ENCODE data around the gene IL1RL1.

The IL1RL1 gene

DNA sequence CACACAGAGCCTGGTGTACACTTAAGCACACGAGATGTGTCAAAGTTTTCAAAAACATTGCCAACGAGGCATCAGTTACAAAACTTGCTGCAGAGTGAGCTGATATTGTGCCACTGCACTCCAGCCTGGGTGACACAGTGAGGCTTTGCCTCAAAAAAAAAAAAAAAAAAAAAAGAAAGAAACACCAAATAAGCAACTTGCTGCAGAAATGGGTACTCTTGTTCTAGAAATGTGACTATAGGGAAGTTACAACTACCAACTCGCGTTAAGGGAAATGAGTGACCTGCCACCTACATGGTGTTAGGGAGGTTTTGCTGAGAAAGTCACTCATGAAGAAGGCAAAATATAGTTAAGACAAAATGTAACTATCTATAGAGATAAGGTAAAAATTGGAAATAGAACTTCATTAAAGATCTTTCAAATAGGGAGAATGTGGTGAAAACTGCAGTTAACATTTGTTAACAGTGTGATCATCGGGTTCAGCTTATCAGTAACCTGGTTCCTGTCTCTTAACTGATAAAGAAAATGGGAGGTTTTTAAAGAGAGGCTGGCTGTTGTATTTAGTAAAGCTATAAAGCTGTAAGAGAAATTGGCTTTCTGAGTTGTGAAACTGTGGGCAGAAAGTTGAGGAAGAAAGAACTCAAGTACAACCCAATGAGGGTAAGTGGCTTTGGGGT, at the start of gene IL1RL1:
TSS of gene IL1RL1 (plus strand) at position 600 of the 677 bp plus-strand sequence. CDS start 26,702 bp downstream, outside the sequence.
- DNase-seq, result no peak

DNA sequence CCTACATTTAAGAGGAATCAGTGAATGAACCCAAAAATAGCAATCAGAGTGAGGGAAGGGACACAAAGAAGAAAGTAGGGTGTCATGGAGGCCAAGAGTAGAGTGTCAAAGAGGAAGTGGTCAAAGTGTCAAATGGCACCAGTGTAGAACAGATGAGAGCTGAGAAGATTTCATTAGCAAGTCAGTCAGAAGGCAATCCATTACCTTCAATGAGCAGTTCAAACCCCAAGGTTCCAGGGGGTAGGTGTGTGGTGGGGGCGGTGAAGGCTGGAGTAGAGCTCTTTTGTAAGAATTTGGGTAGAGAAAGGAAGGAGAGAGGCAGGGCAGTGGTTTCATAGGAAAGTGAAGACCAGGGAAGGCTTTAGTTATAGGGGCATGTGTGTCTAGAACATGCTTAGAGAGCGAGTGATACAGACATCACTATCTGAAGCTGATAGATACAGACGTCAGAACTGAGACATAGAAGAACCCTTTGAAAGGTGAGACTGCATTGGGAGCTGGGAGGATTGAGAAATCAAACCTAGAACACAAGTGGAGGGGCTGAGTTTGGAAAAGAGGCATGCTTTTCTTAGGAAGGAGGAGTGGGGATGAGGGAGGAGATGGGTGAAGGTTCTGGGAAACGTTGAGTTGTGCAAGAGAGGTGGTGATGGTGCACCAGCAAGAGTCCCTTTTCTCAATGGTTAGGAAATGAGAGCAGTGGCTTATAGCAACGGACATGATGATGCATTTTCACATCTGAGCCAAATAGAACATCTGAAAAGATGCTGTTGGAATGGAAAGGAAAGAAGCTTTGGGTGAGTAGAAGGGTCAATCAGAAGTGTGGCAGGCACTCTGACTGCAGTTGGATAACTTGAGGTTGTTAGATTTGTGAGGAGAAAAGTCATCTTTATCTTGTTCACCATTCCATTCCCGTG, 48.9 kb upstream of the IL1RL1 start:
- no peak for DNase-seq

DNA sequence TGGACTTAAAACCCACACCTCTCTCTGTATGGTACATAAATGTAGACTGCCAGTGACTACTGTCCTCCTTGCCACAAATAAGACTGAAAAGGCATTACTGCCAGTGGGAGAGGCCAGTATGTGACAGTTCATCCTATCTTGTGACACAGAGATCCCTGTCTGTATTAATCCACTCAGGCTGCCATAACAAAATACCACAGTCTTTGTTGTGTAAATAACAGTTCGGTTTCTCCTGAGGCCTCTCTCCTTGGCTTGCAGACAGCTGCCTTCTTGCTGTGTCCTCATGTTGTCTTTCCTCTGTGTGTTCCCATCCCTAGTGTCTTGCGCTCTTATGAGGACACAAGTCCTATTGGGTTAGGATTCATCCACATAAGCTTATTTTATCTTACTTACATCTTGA, 46.4 kb upstream of the IL1RL1 start:
- DNase-seq, result no peak

DNA sequence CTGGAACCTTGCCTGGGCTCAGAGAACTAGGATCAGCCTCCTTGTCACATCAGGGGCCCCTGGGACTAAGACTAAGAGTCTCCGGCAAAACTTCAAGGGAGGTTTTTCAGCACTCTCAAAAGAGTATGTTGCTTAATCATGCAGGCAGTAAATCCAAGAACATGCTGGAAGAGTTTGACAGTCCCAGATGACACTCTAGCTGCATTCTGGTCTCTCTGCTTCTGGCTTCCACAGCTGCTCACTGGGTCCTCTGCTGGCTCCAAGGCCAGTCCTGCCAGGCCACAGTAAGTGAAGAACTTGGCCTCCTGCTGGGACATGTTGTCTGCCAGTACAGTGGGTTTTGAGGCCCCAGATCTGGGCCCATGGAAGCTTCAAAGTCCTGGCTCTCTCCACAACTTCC, 45.2 kb upstream of the IL1RL1 start:
- no peak for DNase-seq

DNA sequence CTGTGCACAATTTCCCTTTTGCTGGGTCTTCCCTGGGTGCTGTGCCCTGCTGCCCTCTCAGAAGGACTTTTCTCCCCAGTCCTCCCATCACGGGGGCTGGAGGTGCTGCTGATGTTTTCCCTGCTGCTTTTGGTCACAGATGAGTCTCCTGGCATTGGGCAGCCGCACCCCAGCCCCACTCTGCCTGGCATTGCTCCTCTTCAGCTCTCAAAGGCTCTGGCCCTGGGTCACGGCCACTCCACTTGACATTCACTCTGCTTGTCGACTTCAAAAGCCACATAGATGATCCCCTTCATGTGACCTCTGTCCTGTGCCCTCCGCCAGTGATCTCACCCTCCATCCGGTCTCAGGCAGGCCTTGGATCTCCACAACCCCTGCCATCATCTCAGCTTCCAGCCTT, 43.6 kb upstream of the IL1RL1 start:
- DNase-seq, result no peak

DNA sequence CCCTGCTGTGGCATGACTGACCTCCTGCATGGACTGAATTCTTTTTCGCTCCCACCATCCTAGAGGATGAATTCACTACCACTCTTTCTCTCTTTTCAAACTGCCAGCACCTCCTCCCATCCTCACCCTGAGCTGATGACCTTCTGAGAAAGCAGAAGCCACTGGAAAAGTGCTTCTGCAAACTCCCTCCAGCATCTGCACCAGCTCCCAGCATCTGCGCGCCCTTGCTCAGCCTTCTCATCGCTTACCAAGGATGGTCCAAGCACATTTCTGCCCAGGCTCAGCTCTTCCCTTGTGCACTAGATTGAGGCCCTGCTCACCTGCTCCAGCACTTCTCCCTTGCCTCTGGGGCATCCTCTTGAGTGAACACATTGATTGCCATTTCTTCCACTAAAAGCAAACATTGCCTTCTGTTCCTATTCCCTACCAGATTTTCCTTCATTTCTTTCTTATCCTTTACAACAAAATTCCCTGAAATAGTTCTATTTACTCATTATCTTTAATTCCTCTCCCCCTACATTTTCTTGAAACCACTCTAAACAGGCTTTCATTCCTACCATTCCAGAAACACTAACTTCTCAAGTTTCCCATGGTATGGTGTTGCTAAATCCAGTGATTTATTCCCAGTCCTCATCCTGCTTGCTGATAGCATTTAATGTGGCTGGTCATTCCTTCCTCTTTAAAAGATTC, 42.7 kb upstream of the IL1RL1 start:
- no peak for DNase-seq

DNA sequence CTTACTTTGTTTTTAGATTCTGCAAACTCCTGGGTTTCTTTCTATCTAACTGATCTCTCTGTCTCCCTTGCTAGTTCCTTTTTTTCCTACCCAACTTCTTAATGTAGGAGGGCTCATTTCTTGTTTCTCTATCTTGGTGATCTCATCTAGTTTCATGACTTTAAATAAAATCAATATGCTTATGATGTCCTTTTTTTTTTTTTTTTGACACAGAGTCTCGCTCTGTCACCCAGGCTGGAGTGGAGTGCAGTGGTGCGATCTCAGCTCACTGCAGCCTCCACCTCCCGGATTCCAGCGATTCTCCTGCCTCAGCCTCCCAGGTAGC, 42.2 kb upstream of the IL1RL1 start:
- DNase-seq, result no peak

DNA sequence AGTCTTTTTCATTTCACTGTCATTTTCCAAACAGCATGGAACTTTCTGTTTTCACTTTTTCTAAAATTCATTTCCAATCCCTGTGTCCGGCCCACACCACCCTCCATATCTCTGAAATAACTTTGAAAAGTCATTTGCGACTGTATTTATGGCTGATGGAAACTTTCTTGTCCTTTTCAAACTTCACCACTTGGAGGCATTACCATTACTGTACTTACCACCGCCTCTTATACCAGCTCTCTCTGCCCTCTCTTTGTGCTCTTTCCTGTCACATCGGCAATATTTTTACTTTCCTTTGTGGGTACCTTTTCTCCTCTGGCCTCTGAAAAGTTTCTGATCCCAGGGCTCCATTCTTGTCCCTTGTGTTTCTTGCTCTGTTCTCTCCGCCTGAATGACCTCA, 39.5 kb upstream of the IL1RL1 start:
- DNase-seq, result no peak

DNA sequence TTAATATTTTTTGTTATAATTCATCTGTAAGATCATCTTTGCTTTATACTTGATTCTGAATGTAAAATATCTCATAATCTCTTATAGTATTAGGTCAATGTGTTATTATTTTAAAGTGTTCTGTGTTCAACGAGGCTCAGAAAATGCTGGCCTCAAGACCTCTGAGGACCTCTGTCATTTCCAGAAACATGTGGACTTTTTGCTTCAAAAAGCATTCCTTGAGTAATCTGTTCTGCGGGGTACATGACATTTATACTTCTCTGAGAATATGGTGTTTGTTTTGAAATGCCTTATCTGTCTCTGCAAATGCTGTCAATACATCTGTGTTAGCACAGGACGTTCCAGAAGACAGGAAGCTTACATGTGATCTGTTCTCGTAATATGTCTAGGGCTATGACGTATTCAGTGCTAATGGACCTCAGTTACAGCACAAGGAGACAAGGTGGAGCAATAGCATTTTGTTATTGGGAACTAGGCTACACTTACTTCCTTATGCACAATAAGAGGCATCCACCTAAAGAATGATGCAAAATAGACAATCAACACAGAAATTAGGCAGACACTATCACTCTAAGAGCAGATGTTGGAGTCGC, 37.6 kb upstream of the IL1RL1 start:
- no peak for DNase-seq

DNA sequence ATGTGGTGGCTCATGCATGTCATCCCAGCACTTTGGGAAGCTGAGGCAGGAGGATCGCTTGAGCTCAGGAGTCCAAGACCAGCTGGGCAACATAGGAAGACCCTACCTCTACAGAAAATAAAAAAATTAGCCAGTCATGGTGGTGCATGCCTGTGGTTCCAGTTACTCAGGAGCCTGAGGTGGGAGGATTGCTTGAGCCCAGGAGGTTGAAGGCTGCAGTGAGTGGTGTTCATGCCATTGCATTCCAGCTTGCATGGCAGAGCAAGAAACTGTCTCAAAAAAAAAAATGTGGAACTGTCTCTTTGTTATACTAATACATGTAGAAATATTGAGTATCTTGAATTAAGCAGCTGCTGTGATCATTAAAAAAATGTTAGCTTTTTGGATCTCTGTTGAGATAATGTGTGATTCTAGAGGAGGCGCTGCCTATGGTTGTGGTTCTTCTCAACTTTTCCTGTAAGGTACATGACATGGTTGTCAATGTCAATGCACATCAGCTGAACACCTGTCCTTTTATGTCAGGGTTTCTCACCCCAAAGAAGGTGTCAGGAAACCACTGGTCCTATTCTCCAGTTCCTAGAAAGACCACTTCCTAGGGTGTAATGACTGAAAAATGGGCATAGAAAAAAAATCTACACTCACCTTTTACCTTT, 34.7 kb upstream of the IL1RL1 start:
- no peak for DNase-seq

DNA sequence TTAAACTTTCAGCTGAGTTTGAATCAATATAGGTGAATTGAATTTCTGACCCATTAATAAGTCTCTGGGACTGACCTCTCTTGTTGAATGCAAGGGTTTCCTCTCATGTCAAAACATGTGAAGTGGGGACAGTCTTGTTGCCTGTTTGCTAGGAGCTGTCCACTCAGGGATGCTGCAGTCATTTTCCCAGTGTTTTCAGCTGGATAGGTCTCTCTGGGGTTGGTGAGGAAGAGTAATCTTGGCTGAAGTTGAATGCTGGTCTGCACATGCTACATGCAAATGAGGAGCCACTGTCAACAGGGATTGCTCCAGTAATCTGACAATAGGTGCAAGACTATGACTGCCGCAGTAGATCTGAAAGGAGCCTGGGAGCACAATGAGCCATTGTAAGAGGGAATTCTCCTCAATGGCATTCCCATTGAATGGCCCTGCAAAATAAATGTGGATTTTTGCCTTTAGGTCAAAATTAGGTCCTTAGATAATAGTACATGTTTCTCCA, 34.1 kb upstream of the IL1RL1 start:
- no peak for DNase-seq

DNA sequence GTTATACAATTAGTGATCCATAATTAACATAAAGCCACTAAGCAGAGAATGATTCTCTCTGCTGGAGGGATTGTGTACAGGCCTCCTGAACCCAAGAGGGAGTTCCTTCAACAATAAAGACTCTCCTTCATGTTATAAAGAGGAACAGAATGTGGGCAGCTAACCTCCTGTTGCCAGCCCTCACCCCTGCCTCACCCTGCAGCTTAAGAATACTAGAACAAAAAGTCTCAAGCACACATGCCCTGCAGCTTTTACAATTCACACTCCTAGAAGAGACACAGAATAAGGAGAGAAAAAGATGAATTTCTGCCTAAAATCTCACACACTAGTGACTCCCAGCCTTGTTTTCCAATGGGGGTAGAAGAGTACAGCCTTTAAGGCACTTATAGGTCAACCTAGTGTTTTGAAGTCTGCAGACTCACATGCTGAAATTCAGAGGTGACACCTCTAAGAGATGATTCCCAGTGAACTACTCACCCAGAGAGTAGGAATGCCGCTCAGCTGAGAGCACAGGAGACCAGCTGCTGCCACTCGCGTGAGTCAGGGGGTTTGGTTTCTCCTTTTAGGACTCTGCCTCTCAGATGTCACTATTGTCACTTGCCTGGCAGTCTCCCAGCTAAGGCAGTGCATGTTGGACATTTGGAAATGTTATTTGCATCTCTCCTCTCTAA, 32.5 kb upstream of the IL1RL1 start:
- no peak for DNase-seq

DNA sequence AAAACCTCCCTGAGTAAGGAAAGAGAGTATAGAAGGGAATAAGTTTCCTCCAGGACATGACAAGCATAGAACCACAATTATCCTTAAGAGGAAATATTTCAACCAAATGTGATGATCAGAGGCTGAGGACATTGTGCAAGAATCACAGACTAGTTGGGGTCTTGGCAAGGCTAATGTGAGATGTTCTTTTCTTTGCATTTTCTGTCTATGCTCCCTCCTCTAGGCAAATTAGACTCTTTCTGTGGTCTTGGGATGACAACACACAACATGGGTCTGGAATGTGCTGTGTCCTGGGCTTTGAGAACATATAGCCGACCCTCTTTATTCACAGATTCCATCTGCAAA, 32.0 kb upstream of the IL1RL1 start:
- no peak for DNase-seq

DNA sequence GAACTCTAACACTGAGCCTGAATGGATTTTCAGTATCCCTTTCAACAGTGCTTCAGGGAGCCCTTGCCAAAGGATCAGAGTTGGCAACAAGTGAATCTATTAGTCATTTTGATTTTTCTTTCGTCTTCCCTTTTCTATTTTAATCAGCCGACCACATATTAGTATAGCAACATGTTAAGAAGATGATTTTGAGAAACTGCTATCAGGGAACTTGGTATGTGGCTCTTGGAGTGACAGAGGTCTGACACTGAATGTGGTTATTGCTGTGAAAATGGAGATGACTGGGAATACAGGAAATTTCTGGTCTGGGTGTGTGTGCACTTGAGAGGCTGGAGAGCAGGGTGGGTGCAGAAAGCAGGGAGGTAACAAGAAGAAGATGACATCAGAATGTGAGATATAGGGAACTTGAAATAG, 28.7 kb upstream of the IL1RL1 start:
- DNase-seq, result no peak

DNA sequence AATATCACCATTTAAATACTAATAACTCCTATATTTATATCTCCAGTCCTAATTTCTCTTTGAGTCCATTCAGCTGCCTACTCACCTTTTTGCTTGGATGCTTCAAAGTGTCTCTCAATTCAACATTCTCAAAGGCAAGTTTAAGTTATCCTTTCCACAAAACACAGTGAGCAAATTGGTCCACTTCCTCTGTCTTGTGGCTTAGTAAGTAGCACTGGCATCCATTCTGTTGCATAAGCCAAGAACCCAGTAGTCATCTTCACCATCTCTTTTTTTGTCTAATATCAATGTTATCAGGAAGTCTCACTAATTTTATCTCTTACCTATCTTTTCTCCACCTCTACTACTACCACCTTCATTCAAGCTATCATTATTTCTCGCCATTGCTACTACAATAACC, 27.4 kb upstream of the IL1RL1 start:
- no peak for DNase-seq

DNA sequence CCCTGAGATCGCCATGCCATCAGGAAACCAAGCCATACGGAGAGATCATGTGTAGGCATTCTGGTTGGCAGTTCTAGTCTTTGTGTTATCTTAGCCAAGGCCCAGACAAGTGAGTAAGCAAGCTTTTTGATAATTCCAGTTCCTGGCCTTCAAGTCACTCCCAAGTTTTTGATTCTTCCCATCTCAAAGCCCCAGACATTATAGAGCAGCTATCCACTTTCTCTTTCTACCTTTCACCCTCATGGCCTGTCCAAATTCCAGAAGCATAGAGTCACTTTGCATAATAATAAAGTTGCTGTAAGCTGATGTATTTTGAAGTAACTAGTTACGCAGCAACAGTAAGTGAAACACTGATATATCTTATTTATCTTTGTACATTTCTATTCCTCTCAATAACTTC, 26.8 kb upstream of the IL1RL1 start:
- DNase-seq, result no peak

DNA sequence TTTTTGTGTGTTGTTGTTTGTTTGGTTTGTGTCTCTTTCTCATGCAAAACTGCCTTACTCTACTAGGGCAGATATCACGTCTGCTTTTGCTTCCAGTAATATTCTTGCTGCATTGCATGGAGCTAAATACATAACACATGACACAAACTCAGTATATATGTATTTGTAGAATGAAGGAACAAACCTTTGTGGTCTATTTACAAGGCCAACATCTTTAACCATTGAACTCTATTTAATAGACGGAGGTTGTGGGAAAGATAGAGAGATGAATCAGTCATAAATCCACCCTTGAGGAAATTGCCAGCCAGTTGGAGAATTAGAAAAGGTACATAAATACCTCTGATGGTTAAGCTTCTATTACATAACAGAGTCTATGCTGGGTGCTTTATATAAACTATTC, 26.0 kb upstream of the IL1RL1 start:
- DNase-seq, result no peak

DNA sequence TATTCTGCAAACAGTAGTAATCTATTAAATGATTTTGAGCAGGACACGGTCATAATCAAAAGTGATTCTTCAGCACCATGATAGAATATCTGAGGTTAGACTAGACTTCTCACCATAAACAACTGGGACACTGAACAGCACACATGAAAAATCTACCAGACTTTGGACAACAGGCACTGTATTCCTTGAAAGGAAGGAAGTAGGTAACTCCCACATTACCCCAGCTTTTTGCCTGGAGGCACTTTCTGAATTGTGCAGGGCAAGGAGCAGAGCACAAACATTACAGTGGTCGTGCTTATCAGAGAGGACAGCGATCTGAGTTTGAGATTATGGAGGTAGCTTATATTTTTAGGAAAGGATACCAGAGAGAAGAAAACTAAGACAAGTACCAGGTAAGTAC, 25.3 kb upstream of the IL1RL1 start:
- DNase-seq, result no peak

DNA sequence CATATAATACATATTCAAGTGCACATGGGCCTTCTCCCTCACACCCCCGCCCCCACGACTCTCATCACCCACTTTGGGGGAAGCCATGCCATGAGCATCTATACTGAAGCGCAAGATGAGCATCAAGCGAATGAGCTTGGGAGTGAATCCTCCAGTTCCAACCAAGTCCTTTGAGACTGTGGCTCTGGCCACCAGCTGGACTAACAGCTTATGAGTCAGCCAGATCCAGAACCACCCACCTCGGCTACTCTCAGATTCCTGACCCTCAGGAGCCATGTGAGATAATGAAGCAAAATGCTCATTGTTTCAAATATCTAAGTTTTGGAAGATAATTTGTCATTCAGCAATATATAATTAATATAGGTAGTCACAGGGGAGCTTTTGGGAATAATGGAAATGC, 22.2 kb upstream of the IL1RL1 start:
- DNase-seq, result no peak

DNA sequence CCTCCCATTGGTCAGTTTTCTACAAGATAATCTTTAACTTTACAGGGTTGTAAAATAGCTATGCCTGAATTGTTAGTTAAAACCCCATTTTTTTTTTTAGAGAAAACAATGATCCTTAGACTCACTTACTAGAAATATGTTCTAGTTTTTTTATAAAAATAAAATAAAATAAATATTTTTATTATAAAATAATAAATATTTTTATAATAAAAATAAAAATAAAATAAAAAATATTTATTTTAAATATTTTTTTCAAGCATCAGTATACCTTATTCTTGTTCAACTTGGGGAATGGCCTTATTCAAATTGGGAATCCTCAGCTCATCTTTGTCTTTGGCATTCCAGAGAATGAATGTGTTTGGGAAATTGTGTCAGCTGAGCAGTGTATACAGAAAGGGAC, 20.8 kb upstream of the IL1RL1 start:
- no peak for DNase-seq

DNA sequence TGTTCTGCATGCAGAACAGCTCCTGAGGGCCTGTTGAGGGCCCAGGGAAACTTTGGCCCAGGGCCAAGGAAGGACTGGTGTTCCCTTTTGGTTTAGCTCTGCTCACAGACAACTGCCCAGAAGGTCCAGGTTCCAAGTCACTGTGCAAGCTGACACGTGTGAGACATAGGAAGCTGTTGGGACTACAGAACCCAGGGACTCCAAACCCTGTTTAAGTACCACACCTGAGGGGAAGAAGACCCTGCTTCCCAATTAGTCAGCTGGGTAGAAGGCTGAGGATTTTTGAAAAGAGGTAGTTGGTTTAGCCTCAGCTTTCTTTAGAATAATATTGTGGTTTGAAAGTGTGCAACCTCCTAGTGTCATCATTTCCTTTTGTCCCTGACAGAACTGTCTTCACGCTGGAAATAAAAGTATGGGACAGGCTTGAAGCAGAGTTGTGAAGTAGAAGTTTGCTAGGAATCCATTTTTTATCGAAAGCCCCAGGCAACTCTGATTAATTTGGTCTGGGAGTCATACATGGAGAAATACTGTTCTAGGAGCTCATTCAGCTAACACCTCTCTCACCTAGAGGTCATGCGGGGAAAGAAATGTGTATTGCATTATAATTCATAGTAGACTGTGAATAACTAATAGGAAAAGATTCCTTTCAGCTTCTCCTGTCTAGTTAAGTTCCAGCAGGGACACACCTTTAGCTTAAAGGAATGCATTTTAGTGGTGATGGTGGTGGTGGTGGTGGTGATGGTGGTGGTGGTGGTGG, 19.9 kb upstream of the IL1RL1 start:
- DNase-seq, result no peak
